IMR-90 (cell line): ENCODE results near the gene DAG1.

Experiments
- RFX5 ChIP-seq: IDR thresholded peaks from 2 replicates; pipeline ENCODE4 v1.8.0; 2012; ENCODE audit warnings: low read depth, mild to moderate bottlenecking, low read length, moderate library complexity
- SMC3 ChIP-seq: fragments of 150-350 bp; IDR thresholded peaks from 2 replicates; pipeline ENCODE4 v1.6.1; 2016; ENCODE audit warnings: low read depth, mild to moderate bottlenecking, antibody characterized with exemption, low read length, moderate library complexity
- TF ChIP-seq, protein P1 (sequence below): fragments of 150-350 bp; IDR thresholded peaks from 2 replicates; pipeline ENCODE4 v1.6.1; 2017; ENCODE audit warnings: mild to moderate bottlenecking, antibody characterized with exemption, low read length, low read depth

DNA sequence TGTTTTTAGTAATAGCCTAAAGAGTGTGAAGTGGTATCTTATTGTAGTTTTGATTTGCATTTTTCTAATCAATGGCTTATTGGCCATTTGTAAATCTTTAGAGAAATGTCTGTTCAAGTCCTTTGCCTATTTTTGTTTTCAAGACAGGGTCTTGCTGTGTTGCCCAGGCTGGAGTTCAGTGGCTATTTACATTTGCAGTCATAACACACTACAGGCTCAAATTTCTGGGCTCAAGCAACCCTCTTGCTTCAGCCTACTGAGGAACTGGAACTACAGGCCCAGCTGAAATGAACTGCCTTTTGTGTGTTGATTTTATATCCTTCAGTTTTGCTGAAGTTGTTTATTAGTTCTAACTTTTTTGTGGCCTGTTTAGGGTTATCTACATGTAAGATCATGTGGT, 112.1 kb downstream of the DAG1 start:
- TF ChIP-seq, protein P1, sequence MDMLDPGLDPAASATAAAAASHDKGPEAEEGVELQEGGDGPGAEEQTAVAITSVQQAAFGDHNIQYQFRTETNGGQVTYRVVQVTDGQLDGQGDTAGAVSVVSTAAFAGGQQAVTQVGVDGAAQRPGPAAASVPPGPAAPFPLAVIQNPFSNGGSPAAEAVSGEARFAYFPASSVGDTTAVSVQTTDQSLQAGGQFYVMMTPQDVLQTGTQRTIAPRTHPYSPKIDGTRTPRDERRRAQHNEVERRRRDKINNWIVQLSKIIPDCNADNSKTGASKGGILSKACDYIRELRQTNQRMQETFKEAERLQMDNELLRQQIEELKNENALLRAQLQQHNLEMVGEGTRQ = no peak
- no peak for TF ChIP-seq SMC3
- no peak for TF ChIP-seq RFX5
